NCI-H2171 treated with DMSO at 0.1 percent for 48 hours (cell line): ENCODE measurements around the gene KRT6A.
A peak's percentile ranks its signal among the peaks of the same experiment; 100 is the strongest.
"Not testable (repeated sequence)": the region's sequence is repeated elsewhere in the genome, so short reads cannot be mapped to it uniquely, and the experiment has no call there.

Experiments used
- DNase-seq: peaks from one replicate; lab custom pipeline; 2025; lab: John Stamatoyannopoulos, UW

Gene KRT6A

DNA sequence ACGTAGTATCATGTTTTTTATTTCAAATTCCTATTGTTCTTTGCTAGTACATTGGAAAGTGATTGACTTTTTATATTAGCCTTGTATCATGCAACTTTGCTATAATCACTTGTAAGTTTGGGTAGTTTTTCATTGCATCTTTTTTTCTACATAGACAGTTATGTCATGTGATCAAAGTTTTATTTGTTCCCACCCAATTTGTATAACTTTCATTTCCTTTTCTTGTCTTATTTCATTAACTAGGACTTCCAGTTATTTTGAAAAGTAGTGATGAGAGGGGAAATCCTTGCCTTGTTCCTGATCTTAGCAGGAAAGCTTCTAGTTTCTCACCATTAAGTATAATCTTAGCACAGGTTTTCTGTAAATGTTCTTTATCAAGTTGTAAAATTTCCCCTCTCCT, 9.8 kb upstream of the KRT6A start:
- no peak for DNase-seq

DNA sequence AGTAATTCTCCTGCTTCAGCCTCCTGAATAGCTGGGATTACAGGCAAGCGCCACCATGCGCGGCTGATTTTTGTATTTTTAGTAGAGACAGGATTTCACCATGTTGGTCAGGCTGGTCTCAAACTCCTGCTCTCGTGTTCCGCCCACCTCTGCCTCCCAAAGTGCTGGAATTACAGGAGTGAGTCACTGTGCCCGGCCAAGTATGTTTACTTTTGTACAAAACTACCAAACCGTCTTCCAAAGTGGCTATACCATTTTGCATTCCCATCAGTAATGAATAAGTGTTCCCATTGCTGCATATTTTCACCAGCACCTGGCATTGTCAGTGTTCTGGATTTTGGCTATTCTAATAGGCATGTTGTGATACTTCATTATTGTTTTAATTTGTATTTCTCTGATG, 8.4 kb upstream of the KRT6A start:
- no peak for DNase-seq

DNA sequence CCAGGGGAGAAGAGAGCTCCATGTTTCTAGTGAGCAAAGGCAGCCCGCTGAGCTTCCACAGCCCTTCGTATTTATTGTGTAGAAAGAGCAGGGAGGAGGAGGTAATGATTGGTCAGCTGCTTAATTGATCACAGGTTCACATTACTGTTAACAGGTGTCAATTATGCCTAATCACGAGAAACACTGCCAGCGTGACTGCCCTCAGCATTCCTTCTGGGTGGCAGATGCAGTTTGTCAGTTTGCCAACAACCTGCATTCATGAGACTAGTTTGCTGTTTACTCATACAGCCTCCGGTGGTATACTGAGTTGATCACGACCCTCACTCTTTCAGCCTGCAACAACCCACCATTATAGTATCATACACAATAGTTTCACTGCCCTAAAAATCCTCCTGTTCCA, 7.5 kb upstream of the KRT6A start:
- peak; percentile 11 for DNase-seq

DNA sequence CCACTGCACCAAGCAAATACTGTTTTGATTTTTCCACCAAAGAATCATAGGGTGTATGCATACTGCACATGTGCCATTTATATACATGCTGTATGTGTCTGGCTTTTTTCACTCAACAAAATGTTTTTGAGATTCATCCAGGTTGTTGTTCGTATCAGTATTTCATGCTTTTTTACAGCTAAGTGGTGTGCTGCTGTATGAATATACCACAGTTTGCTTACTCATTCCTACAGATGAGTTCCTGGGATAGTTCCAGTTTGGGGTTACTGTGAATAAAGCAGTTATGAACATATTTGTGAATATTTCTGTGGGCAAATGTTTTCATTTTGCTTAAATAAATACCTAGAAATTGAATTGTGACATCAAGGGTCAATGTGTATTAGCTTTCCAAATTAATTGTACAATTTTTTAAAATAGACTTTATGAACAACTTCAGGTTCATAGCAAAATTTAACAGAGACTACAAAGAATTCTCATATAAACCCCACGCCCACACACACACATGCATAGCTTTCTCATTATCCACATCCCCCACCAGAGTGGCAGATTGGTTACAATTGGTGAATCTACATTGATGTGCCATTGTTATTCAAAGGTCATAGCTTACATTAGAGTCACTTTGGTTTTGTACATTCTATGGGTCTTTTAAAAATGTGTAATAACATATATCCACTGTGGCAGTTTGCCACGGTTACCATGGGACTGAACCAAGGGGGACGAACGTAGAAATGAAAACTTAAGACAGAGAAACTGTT, 6.9 kb upstream of the KRT6A start:
- DNase-seq = no peak

DNA sequence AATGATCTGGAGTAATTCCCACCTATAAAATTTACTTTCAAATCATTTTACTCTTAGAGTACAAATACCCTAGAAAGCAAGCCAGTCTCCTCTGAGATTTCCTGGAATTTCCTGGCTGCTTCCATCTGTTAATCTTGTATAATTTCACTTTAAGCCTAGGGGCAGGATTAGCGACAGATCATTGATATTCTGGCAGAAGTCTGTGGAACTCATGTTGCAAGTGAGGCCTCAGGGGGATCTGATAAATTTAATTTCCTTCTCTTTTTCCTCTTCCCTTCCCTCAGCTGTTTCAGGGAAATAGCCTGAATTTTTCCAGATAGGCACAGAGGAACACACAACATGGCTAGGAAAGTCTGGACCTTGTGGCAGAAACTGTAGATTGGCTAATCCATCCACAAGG, 5.9 kb upstream of the KRT6A start:
- no peak for DNase-seq

DNA sequence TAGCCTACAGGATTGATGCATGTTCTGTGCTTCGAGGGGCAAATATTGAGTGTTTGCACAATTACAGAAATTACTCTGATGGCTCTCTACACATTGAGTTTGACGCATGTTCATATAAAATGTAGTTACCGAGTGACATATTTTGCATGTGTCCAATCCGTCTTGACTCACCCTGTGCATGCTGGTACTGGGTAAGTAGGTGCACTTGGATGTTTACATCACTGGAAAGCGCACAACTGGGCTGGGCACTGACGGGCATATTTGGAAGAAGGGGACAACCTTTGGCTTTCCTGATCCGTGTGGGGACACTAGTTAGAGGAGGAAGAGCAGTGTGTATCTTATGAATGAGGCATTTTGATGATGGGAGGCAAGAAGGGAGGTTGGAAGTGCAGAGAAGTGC, 4.9 kb upstream of the KRT6A start:
- DNase-seq = no peak

DNA sequence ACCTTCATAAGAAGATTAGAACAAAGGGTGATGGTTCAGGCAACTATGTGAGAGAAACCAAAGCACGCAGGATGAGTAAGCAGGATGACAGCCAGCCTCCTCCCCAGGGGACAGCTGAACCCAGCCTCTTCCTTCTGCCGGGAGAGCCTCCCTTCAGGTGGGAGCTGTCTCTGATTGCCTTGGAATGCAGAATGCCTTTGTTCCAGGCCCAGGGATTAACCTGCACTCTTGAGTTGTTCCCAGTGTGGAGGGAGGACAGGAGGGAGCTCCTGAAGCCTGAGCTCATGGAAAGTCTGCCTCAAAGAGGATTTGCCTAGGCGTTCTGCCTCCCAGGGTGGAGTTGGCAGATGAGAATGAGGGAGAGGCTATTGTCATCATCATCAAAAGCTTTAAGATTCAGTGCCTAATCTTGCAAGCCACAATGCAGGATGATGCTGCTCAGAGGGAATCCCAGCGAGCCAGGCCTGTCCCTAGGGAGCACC, 3.6 kb upstream of the KRT6A start:
- DNase-seq = peak; percentile 69

DNA sequence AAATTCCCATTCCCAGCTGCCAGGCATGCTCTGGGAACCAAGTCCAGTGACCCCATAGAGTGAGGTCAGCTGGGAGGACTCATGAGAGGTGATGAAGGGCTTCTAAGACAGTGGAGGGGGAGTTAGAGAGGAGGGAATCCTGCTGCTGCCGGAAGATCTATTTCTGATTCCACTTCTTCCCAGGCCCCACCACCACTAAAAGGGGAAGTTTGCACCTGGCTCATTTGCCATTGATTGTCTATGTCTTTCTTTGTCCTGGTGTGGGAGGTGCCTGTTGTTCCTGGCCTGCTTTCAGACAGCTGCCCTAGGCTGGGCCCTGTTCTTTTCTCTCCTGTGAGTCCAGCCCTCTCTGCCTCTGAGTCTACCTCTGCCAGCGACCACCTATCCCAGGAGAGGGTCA, 3.0 kb upstream of the KRT6A start:
- peak; percentile 68 for DNase-seq

DNA sequence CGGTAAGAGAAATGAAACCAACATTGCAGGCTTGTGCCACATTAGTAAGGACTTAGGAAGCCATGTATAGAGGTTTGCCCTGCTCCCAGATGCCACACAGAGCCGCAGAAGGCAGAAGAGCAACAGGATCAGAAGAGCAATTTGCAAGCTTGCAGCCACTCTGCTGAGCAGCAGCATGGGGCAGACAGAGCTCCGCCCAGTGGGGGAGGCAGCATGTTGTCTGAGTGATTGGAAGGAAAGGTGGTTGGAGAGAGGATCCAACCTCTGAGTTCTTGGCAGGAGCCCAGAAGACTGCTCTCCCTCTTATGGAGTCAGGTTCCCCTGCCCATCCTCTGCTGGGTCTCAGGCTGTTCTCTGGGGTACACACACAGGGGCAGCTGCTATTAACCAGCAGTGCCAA, 2.3 kb upstream of the KRT6A start:
- peak; percentile 99 for DNase-seq

DNA sequence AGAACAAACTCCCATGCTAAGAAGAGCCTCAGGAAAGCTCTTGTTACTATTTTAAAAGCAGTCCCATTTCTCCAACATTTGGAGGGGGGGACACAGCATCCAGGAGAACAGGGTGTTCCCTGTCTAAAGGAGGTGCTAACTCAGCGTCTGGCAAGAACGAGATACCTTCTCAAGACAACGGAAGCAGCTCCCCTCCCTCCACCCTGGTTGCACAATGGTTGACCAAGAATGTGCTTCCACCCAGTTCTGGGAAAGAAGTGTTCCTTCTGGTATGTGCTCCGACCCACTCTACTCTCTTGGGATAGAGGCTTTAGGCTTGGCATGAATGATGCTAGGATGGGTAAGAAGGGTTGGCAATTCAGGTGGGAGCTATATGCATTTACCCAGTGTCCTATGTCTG, 1.5 kb upstream of the KRT6A start:
- no peak for DNase-seq

DNA sequence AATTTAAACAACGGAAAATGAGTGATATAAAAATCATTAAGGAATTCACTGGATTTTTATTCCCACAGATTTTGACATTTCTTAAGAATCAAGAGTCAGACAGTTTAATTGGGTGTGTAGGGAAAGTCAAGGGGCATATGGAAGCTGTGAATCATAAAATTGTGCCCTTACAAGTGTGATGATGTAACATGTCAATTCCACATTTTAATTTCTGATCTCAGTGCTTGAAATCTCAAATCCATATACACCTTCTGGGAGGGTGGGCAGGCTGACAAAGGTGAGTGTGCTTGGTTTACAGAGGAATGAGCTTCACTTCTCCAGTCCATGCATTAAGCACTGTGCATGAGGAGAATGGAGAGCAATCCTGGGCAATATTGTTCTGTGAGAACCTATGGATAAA, 1.0 kb upstream of the KRT6A start:
- DNase-seq = no peak

DNA sequence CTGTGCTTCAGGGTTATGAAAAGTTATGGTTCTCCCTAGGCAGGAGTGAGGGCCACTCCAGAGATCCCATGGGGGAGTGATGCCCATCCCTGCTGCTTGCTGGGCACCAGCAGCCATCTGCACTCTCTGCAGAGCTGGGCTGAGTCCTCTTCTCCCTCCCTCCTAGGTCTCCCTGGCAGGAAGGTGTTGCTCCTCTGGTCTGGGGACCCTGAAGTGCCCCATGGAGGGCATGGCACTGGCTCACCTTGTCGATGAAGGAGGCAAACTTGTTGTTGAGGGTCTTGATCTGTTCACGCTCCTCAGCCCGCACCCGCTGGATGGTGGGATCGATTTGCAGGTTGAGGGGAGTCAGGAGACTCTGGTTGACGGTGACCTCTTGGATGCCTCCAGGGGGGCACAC, 652 bp downstream of the KRT6A start:
- DNase-seq = not testable (repeated sequence)

DNA sequence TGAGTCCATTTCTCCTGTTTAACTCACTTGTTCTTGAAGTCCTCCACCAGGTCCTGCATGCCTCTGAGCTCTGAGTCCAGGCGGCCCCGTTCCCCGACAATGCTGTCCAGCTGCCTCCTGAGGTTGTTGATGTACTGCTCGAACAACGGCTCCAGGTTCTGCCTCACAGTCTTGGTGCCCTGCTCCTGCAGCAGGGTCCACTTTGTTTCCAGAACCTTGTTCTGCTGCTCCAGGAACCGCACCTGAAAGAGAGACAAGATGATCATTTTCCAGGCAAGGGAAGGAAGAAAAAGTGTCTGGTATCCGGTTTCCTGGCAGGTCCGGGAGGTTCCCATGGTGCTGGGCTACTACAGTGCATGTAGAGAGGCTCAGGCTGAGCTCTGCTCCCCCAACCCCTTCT, 1.6 kb downstream of the KRT6A start:
- not testable (repeated sequence) for DNase-seq

DNA sequence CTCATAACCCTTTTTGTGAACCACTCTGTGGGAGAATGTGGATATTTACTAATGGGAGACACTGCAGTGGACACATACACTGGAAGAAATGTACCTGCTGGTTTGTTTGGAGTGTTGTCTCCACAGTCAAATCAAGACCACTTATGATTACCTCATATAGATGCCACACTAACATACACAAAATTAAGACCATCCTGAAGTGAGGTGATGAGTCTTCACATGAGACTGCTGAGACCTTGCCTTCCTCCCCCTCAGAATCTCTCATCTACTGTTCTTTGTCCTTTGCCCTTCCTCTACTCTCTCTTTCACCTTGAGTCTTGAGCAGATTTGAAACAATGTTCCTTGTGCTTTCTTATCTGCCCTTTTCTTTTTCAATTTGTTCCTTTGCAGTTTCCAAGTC, 4.3 kb downstream of the KRT6A start:
- DNase-seq = no peak

DNA sequence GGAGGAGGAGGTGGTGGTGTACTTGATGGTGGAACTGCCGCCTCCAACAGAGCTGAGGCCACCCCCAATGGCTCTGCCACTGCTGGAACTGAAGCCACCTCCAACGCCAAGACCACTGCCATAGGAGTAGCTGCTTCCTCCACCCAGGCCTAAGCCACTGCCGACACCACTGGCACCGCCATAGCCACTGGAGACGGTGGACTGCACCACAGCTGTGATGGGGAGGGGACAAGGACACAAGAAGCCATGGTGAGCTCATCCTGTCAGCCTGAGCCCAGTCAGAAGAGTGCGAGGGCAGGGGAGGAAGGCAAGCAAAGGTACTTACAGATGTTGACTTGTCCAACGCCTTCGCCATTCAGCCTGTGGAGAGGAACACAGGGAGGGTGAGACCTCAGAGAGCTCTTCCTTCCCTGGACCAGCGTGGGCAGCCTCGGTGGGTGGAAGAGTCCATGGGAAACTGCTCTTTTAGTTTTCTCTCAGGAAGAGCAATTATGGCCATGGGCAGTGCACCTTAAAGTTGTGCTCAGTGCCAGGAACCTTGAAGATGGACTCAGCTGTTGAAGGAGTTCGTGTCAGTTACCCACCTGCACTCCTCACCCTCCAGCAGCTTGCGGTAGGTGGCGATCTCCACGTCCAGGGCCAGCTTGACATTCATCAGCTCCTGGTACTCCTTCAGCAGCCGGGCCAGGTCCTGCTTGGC, 5.2 kb downstream of the KRT6A start:
- not testable (repeated sequence) for DNase-seq

DNA sequence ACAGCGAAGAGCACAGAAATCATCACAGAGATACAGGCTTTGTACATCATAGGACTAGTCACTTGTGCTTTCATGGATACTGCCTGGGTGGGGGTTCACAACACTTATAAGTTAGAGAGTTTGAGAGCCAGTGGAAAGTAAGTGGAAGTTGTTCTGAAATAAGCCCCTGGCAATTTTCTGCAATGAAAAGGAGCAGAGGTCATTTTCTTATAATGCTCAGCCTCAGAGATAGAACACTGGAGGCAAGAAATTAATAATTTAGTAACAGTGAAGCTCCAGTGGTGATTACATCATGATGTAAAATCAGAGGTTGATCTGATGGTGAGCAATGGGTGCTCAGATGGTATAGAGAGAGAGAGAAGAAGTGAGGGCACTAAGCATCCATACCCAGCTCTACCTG, 5.8 kb downstream of the KRT6A start:
- DNase-seq = no peak

DNA sequence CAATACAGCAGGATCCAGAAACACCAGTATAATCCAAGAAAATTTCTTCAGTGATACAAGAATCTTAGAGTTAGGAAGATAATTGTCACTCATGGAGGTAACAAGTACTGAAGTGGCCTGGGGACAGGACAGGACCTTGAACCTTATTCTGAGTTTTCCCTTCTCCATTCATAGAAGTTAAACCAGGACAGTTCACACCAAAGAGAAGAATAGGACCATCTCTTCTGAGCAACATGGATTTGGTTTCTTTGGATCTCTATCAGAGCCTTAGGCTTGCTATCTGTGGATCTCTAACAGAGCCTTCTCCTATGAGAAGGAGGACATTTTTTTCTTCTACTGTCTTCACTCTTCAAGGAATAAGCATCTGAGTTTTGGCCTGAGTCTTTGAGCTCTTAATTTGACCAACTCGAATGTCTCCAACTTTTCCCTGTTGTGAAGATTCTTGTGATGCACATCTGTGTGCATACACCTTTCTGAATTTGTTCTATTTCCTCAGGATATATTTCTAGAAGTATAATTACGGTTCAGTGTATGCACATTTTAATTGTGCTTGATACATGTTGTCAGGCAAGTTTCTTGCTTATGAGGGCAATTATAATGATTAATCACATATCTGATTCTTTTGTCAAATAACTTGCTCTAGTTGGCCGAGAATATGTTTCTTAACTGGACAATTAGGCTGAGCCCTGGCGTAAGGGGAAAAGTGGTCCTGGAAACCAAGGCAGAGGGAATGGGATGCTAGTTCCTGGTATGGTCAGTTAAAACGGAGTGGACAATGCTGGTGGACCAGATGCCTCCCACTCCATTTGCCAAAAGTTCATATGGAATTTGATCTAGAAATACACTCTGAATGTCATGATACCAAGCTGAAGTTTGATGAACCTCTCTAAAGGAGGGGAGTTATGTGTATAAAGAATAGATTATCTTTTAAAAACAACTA, 6.6 kb downstream of the KRT6A start:
- no peak for DNase-seq

DNA sequence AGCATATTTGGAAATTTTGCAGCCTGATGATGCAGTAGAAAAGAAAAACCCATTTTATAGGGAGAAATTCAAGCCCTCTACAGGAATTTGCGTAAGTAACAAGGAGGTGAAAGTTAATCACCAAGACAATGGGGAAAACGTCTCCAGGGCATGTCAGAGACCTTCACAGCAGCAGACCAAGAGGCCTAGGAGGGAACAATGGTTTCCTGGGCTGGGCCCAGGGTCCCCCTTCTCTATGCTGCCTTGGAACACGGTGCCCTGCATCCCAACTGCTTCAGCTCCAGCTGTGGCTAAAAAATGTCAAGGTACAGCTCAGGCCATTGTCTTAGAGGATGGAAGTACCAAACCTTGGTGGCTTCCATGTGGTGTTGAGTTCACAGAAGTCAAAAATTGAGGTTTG, 13.0 kb downstream of the KRT6A start:
- DNase-seq = no peak

DNA sequence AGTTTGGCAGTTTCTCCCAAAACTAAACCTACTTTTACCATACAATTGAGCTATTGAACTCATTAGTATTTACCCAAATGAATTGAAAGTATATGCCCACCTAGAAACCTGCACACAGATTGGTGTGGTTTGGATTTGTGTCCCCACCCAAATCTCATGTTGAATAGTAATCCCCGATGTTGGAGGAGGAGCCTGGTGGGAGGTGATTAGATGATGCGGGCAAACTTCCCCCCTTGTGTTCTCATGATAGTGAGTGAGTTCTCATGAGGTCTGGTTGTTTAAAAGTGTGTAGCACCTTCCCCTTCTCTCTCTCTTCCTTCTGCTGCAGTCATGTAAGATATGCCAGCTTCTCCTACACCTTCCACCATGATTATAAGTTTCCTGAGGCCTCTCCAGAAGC, 15.4 kb downstream of the KRT6A start:
- no peak for DNase-seq

DNA sequence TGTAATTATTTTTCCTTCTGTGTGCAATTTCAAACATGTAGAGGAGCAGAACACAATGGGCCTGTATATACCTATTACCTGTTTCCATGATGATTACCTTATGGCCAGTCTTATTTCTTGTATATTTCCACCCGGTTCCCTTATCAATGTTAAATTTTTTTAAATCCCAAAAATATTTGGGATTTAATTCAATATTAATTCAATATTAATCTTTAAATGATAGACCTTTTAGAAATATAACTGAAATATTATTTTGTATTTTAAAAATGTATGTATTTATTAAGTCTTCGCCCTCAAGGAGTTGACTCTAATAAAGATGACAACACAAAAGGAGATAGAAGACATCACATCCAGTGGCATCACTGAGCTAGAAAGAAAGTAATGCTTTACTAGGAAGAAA, 18.8 kb downstream of the KRT6A start:
- DNase-seq = no peak

DNA sequence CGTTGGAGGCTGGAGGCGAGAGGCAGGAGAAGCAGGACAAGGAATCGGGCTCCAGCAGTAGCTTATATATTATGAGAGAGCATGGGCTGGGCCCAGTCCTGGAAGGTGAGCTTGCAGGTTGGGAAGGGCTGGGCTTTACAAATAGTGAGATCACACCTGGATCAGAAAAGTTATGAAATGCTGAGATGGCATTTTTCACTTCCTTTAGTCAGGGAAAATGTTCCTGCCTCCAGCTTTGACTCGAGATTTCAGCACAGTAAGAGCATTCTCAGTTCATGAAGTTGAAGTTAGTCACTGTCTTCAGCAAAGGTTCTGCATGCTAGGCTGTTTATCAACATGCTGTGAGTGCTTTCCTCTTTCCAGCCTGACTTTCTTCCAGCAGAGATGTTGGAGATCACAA, 19.3 kb downstream of the KRT6A start, which contains the start of gene KRT6C:
Gene KRT6C, minus strand, starts transcription at position 38 of the 400 bp plus-strand sequence. CDS start 68 bp downstream, outside the sequence.
- no peak for DNase-seq

DNA sequence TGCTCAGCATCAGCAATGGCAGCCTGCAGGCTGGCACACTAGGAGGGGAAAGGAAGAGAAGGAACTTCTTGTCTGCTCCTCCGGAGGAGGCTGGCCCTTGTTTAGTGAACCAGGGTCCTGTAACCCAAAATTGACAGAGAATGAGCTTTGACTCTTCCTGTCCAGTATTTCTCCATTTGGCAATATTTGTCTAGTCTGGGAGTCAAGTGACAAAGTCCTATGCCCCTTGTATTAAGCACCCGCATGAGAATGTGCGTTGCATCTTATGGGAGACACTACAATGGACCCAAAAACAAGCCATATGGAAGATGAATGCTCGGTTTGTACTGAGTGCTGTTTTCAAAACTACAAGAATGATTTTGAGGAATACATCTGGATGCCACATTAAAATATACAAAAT, 23.2 kb downstream of the KRT6A start:
- no peak for DNase-seq
